NCI-H187 (cell line): ENCODE results near the gene MAN2B1.
"Not testable (repeated sequence)": the region's sequence is repeated elsewhere in the genome, so short reads cannot be mapped to it uniquely, and the experiment has no call there.

Experiments
- DNase-seq, 2 experiments: peaks; one replicate each; lab custom pipeline; 2025; lab: John Stamatoyannopoulos, UW

Gene MAN2B1

DNA sequence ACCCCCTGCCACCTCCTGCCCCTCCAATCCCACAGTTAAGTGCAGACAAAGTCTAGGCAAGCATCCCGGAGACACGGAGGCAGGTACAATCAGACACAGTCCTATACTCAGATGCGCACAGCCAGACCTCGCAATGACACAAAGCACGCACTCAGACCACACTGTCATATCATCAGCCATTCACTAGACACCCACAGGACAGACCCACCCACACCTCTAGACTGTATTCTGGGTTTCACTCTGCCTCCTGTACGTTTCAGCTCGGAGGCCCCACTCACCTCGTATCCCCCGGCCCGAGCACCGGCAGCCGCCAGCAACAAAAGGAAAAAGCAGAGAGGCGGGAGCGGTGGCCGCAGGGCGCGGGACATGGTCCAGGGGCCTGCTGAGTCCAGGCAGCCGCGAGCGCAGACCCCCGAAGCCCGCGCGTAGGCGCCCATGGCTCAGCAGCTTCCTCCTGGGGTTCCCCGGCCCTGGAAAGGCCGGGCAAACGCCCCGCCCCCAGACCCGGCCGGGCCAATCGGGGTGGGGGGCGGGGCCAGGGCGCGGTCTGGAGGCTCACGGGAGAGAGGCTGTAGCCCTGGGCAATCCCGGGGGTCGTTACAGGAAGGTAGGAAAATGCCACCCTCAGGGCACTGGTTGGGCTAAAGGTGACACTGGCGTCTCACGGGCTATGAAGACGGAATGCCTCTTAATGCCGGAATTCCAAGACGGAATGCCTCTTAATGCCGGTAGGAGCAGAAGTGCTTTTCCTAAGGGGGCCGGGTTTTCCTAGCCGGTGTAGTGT, at the start of gene MAN2B1, which contains the start of gene WDR83:
MAN2B1 (minus strand) TSS at position 478 of the 784 bp plus-strand sequence; CDS start at position 437, 41 bp downstream.
WDR83 (plus strand) TSS at position 543 of the 784 bp plus-strand sequence. CDS start 2,984 bp downstream, outside the sequence.
- peak; percentile 30 to 67 for DNase-seq

DNA sequence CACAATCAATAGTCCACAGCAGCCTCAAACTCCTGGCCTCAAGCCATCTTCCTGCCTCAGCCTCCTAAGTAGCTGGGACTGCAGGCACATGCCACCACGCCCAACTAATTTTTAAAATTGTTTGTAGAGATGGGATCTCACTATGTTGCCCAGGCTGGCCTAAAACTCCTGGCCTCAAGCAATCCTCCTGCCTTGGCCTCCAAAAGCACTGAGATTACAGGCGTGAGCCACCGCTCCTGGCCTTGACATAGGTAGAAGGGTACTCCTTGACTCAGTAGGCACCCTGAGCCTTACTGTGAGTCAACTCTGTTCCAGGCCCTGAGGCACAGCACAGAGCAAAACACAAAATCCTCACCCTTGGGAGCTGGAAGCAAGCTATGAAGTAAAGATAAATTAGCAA, 49.4 kb upstream of the MAN2B1 start:
- no peak for DNase-seq

DNA sequence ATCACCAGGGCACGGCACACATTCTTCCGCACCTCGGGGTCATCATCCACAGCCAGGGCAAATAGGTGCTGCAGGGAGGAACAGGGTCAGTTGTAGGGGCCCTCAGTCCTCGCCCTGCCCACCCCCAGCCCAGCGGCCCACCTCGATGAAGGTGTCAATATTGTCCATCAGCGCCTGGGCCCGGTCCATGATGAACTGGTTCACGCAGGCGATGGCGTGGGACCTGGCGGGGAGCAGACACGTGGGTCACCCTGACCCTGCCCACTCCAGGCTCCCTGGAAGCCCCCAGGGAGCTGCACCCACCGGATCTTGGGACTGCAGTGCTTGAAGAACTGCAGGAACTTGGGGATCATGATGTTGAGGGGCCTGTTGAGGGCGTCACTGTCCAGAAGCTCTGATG, 48.6 kb upstream of the MAN2B1 start:
- DNase-seq = no peak

DNA sequence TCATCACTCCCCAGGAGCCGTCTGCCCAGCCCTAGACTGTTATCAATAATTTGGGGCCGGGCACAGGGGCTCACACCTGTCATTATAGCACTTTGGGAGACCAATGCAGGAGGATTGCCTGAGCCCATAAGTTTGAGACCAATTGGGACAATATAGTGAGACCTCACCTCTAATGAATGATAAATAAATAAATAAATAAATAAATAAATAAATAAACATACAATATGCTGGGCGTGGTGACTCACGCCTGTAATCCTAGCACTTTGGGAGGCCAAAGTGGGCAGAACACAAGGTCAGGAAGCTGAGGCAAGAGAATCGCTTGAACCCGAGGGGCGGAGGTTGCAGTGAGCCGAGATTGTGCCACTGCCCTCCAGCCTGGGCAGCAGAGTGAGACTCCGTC, 46.8 kb upstream of the MAN2B1 start:
- not testable (repeated sequence) for DNase-seq

DNA sequence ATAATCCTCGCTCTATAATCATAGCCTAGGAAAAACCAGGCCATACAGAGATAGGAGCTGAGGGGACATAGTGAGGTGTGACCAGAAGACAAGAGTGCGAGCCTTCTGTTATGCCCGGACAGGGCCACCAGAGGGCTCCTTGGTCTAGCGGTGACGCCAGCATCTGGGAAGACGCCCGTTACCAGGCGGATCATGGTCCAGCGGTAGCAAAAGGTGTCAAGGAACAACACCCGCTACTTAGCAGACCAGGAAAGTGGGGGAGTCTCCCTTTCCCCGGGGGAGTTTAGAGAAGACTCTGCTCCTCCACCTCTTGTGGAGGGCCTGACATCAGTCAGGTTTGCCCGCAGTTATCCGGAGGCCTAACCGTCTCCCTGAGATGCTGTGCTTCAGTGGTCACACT, 45.5 kb upstream of the MAN2B1 start:
- DNase-seq = not testable (repeated sequence)

DNA sequence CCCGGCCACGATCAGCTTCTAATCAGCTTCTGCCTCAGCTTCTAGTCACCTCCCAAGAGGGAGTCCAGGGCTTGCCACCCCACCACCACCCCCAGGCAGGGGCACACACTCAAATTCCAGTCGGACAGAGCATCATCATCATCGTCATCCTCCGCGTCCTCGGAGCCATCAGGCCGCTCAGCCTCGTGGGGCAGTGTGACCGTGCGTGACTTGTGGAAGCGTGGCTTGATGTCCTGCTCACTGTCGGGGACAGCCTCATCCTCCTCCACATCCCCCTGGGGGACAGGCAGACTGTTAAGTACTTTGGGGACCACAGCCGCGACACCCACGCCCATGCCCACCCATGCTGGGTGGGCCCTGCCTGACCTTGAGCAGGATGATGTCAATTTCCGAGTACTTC, 44.6 kb upstream of the MAN2B1 start:
- no peak for DNase-seq

DNA sequence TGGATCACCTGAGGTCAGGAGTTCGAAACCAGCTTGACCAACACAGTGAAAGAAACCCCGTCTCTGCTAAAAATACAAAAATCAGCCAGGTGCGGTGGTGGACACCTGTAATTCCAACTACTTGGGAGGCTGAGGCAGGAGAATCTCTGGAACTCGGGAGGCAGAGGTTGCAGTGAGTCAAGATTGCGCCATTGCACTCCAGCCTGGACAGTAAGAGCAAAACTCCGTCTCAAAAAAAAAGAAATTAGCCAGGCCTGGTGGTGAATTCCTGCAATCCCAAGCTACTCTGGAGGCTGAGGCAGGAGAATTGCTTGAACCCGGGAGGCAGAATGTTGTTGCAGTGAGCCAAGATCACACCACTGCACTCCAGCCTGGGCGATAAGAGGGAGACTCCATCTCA, 42.1 kb upstream of the MAN2B1 start:
- DNase-seq = no peak

DNA sequence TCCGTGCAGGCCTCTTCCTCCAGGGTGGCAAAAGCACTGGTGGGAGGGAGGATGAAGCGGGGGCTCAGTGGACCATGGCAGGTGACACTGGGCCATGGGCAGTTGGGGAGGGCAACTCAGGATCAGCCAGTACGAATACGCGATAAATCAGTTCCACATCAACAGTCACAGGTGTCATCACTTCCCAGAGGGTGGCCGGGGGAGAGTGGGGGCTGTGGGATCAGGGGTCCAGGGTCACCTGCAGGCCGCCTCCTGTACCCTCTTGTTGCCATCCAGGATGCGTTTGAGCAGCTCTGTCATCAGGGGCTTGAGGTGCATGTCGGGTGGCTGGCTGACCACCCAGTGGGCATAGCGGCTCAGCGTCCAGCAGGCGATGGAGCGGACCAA, 39.8 kb upstream of the MAN2B1 start:
- no peak for DNase-seq

DNA sequence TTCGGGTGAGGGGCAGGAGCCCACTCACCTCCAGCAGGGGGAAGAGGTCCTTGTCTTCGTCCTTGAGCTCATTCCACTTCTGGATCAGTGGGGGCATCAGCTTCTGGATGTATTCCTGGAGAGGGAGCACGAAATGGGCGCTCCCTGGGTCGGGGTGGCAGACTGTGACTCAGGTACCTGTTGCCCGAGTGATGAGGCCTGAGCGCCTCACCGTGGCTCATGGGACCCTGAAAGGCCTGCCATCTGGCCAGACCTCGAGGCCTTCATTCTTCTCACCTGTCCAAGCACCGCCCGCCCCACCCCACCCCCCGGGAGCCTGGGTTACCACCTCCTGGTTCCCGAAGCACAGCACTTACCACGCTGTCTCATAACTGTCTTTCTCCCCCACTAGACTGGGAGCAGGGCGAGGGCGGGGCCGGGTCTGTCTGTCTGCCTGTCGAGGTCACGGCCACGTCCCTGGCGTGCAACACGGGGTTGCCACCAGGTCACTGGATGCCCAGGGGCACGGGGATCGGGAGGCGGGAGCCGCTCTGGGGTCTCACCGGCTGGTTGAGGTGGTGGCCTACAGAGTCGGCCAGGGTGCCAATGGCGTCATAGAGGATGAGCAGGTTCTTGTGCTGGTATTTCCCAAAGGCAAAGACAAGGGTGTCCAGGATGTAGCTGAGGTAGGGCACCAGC, 39.3 kb upstream of the MAN2B1 start:
- no peak for DNase-seq

DNA sequence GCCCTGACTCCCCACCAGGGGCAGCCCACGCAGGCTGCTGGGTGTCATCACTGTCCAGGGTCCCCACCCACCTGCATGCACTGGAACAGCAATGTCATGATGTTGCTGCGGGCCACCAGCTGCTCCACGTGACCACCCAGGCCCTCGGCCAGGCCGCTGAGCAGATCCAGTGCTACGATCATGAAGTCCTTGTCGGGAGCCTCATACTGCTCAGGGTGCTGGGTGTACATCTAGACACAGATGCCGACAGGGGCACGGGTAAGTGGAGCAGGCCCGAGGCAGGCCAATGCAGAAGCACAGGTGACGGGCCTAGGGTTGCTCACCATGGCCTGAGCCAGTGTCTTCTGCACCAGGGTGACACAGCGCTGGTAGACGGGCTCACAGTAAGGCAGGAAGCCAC, 38.6 kb upstream of the MAN2B1 start:
- no peak for DNase-seq

DNA sequence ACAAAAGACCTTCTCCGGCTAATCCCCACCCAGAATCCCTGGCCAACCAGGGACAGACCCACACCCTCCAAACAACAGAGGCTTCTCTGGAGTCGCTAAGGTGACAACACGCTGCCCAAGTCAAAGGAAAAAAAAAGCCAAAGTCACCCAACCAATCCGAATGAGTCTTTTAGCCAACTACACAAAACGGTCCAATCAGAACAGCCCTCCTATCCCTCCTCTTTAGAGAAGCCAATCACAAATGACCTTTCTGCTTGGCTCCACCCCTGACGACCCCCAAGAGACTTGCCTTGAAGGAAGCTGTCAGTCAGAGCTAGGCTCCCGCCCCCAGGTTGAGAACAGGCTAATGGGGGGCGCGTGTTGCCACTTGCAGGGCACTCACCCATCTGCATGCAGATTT, 36.5 kb upstream of the MAN2B1 start:
- DNase-seq = no peak

DNA sequence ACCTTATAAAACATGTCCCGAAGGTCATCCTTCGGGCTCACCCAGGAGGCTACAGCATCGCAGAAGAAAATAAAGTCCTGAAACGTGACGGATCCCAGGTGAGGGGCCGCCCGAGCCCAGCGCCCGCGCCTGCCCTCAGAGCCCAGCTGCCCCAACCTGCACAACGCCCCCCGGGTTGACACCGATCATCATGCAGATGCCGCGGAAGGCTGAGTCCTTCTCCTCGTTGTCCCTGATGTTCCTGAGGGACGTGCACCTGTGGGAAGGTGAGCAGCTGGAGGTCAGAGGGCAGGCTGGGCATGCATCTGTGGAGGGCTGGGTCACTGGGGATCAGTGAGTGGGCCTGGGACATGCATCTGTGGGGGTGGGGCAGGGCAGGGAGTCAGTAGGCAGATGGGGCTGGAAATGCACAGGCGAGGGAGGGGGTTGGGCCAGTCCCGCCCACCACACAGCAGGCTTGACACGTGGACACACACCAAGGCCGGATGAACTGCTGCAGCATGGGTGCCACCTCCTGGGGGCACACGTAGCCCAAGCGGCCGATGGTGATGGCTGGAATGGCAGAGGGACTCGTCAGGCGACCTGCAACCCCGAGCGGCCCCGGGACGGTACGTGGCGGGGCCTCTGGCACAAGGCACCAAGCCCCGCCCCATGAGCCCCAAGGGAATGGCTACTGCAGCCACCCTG, 35.2 kb upstream of the MAN2B1 start:
- no peak for DNase-seq

DNA sequence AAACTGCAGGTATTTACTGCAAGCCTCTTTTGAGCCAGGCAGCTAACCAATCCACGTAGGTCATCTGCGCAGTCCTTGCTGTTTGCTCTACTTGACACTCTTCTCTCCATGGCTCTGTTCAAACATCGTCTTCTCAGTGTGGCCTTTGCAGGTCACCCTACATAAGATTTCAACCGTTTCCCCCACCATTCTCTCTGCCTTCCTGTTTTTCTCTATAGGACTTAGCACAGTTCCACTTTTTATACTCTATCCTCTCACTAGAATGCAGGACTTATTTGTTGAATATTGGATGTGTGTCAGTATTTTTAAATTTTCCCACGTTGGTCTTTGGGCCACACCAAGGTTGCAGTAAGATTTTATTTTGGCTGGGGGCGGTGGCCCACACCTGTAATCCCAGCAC, 31.6 kb upstream of the MAN2B1 start:
- no peak for DNase-seq

DNA sequence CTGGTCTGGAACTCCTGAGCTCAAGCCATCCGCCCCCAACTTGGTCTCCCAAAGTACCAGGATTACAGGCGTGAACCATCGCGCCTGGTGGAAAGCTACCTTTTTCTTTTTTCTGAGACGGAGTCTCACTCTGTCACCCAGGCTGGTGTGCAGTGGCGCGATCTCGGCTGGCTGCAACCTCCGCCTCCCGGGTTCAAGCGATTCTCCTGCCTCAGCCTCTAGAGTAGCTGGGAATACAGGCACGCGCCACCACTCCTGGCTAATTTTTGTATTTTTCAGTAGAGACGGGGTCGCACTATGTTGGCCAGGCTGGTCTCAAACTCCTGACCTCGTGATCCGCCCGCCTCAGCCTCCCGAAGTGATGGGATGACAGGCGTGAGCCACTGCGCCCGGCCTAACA, 30.9 kb upstream of the MAN2B1 start:
- DNase-seq = not testable (repeated sequence)

DNA sequence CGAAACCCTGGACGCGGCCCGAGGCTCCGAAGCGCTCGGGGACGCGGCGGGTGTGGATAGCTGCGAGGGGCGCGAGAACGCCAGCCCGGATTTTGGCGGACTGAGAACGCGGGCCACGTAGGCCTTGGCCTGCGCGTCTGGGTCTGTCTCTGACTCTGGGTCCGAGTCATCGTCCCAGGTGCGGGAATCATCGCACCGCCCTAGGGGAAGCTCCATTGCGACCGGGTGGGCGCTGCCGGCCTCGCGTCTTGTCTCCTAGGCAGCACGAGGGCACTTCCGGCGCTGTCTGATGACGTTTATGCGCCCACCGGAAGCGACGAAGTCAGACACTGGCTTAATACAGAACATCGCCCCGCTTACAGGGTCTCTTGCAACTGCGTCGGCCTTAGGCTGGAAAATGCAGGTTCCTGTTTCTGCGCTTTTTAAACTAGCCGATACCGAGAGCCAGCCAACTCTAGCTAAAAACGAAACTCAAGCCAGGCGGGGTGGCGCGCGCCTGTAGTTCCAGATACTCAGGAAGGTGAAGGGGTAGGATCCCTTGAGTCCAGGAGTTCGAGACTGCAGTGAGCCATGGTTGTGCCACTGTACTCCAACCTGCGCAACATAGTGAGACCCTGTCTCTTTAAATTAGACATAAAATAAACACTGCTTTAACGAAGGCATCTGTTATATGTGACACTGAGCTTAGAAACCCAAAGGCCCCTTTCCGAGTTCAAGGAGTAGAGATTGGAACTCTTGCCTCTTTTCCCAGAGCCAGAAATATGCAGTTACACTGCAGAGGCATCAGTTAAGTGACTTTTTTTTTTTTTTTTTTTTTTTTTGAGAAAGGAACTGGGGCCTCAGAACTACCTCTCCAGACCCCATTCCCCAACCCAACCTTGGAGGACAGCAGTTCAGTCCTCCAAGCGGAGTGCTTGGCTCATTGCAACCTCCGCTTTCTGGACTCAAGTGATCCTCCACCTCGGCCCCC, 30.1 kb upstream of the MAN2B1 start, which contains the start of gene FBXW9:
FBXW9 (minus strand) TSS at position 266 of the 970 bp plus-strand sequence; CDS start at position 216, 50 bp downstream.
- DNase-seq = peak; percentile 75 to 88

DNA sequence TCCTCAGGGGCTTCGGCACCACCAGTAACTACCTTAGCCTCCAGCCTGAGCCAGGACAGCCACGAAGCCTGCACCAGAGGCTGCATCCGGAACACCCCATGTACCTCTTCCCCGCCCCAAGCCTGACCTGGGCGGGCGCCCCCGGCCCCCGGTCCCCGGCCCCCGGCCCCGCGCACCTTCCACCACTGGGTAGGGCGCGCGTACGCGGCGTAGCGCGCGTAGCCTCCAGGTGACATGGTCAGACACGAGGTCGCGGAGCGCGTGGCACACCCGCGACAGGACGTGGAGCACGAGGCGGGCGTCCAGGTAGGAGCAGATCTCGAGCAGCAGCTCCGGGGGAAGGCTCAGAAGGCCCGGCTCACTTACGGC, 29.4 kb upstream of the MAN2B1 start:
- DNase-seq = no peak

DNA sequence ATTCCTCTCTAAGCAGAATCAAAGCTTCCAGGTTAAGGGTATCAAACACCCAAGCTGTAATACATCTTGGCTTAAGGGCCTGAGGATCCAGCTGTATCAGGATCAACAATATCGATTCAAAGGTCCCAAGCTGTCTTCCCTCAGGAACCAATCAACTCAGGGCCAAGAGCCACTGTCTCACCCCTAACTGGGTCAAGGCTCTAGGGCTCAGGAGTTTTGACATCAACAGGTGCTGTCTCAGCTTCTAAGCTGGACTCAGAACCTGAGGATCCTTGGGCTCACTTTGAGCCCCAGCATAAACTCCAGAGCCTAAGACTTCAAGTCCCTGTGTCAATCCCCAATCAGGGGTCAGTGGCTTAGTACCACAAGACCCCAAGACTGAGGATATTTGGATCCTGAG, 29.0 kb upstream of the MAN2B1 start:
- no peak for DNase-seq

DNA sequence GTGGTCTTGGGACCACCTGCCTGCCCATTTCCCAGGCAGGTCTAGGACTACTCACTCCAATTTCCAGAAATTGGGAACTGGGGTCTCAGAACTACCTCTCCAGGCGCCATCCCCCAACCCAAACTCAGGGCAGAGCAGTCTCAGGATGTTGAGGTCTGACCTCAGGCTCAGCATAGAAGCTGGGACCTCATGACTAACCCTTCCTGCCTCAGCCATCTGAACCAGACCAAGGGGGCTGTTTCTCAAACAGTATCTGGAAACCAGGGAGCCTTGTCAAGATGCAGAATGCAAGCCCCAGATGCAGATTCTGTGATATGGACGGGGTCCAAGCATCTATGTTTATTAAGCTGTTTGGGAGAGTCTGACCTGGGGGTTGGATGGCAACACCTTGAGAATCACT, 28.6 kb upstream of the MAN2B1 start:
- no peak for DNase-seq

DNA sequence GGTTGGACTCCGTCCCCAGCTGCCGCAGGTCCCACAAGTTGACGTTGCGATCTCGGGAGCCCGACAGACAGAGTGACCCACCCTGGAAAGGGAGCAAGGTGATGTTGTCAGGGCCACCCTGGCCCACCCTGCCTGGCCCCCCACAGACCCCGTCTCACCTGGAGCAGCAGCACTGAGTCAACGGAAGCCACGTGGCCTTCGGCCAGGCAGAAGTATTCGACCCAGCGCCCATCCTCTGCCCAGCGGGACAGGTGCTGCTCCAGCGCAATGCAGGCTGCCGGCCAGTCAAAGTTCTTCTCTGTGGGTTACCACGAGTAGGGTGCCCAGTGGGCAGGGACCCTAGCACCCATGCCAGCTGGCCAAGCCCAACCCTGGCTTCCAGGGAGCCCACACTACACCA, 28.1 kb upstream of the MAN2B1 start:
- DNase-seq = no peak

DNA sequence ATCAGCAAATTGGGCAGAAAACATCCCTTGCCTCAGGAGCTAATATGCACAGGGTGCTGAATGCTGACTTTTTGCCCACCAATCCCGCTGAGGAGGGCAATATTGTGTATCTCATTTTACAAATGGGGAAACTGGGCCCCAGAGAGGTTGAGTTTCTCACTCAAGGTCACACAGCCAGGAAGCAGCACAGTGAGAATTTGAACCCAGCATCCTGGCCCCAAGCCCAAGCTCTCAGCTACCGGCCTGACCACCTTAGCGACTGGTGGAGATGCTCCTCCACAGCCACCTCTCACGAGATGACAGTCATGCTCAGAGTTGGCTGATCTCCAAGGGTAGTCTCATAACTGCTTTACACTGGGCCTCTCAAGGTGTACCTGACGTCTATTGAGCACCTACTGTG, 26.4 kb upstream of the MAN2B1 start:
- no peak for DNase-seq

DNA sequence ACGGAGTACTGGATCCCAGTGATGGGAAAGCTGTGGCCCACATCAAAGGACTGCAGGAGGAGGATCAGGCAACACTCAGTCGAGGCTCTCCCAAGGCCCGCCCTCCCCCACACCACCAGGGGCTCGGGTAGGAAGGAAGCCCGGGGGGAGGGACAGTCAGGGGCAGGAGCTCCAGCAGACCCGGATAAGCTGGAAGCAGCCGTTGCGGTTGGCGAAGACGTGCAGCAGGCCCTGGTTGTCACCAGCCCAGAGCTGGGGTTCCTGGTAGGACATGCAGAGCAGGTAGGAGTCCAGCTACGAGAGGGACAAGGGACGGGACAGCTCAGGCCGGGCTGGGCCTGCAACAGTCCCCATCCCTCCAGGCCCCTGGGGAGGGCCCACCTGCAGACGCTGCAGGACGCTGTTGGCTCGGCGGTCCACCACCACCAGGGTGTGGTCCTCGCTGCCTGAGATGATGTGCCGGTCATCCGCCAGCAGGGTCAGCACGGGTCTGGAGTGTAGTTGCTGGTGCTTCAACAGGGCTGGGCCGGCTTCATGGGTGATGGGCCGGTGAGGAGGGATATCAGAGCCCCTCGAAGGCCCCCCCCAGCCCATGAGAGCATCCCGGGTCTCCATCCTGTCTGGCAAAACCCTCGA, 23.2 kb upstream of the MAN2B1 start:
- DNase-seq = no peak
